HCT116 (cell line): ENCODE measurements around the gene OR2A42. TPM values are rescaled to one million over a fixed set of nuclear protein-coding genes. Genes with fewer than 3 reads are reported as not detected.
"Not testable (repeated sequence)": the region's sequence is repeated elsewhere in the genome, so short reads cannot be mapped to it uniquely, and the experiment has no call there.

Experiments used
- ATAC-seq: fragments of 200-7000 bp; cut with Tn5 transposase; 2 replicates; pipeline ENCODE4 v1.9.1; 2020; ENCODE audit warnings: mild to moderate bottlenecking, moderate library complexity
- BruUV-seq: library from RNA; stranded (reverse); fragments of 400-500 nt; replicated peaks from 2 replicates; lab custom pipeline; 2021; lab: Mats Ljungman, UMichigan
- CTCF ChIA-PET: fragments of 300-600 bp; sonication (Branson Sonifier 250); formaldehyde crosslinking; loops from one replicate; lab custom pipeline; 2021; ENCODE audit warnings: antibody characterized with exemption; lab: Charles Lee
- POLR2A ChIA-PET: fragments of 300-600, 350-600 bp; sonication (Branson Sonifier 250); formaldehyde crosslinking; loops from one replicate; lab custom pipeline; 2021; ENCODE audit warnings: antibody characterized with exemption; lab: Charles Lee
- RAD21 ChIA-PET, 2 experiments: fragments of 300-600 bp; sonication (Branson Sonifier 250); formaldehyde crosslinking; loops; one replicate each; lab custom pipeline; 2023; ENCODE audit warnings: low total read pairs in 2 of 2; ENCODE audit not compliant: uncharacterized antibody in 2 of 2, unreplicated experiment in 2 of 2, low non-redundant PET in 1 of 2; lab: Charles Lee
- DNase-seq: peaks from one replicate; pipeline ENCODE4 v3.0.0-alpha.2; 2010; ENCODE audit warnings: low read depth, low spot score
- H2AFZ ChIP-seq: fragments of 200-600 bp; shearing (Covaris generic), sonication (generic); 2 replicates; pipeline ENCODE4 v1.6.1; 2017; ENCODE audit warnings: low read depth, mixed run types, mixed read lengths, antibody characterized with exemption, low read length; ENCODE audit not compliant: poor library complexity, severe bottlenecking
- H3K27ac ChIP-seq: 2 replicates; pipeline ENCODE4 v1.5.1; 2012; ENCODE audit warnings: low read depth, low read length
- H3K27me3 ChIP-seq: fragments of 200-600 bp; sonication (generic); 2 replicates; pipeline ENCODE4 v1.6.1; 2016; ENCODE audit warnings: mixed run types, low read length, mixed read lengths; ENCODE audit not compliant: insufficient read depth
- H3K36me3 ChIP-seq, 2 experiments: fragments of 200-500 bp in 1 of 2; fragments of 200-600 bp in 1 of 2; sonication (Bioruptor generic) in 1 of 2; sonication (generic) in 1 of 2; 2 replicates each; pipeline versions ENCODE4 v1.5.1 to v1.6.1; 2014 to 2016; ENCODE audit warnings: low read length in 2 of 2, inconsistent platforms in 1 of 2, mixed read lengths in 1 of 2, mixed run types in 1 of 2; ENCODE audit not compliant: insufficient read depth in 2 of 2, control insufficient read depth in 1 of 2
- H3K4me1 ChIP-seq, 2 experiments: fragments of 200-600 bp in 1 of 2; sonication (generic) in 1 of 2; 2 replicates each; pipeline versions ENCODE4 v1.5.1 to v1.6.1; 2012 to 2017; ENCODE audit warnings: low read length in 2 of 2, inconsistent platforms in 1 of 2, mild to moderate bottlenecking in 1 of 2, mixed read lengths in 1 of 2, mixed run types in 1 of 2, moderate library complexity in 1 of 2; ENCODE audit not compliant: insufficient read depth in 2 of 2, control insufficient read depth in 1 of 2
- H3K4me2 ChIP-seq: fragments of 200-600 bp; sonication (generic); 2 replicates; pipeline ENCODE4 v1.6.1; 2017; ENCODE audit warnings: mixed run types, low read length, mixed read lengths
- H3K4me3 ChIP-seq, 2 experiments: fragments of 200-600 bp in 1 of 2; sonication (generic) in 1 of 2; replicated peaks in 1 of 2; 2 replicates each; pipeline ENCODE4 v1.5.1; 2011 to 2016; ENCODE audit warnings: low read length in 2 of 2, control low read depth in 1 of 2, low read depth in 1 of 2, mild to moderate bottlenecking in 1 of 2, mixed read lengths in 1 of 2, mixed run types in 1 of 2
- H3K79me2 ChIP-seq: fragments of 200-600 bp; sonication (generic); 2 replicates; pipeline ENCODE4 v1.6.1; 2017; ENCODE audit warnings: mild to moderate bottlenecking, mixed run types, low read length, moderate library complexity, mixed read lengths; ENCODE audit not compliant: insufficient read depth
- H3K9ac ChIP-seq: fragments of 200-600 bp; sonication (generic); 2 replicates; pipeline ENCODE4 v1.6.1; 2016; ENCODE audit warnings: low read length, mixed read lengths
- H3K9me2 ChIP-seq: fragments of 200-600 bp; sonication (generic), shearing (Covaris generic); 2 replicates; pipeline ENCODE4 v1.6.1; 2017; ENCODE audit warnings: mixed run types, mild to moderate bottlenecking, moderate library complexity; ENCODE audit not compliant: insufficient read depth
- H3K9me3 ChIP-seq, 2 experiments: fragments of 200-500 bp in 1 of 2; fragments of 200-600 bp in 1 of 2; sonication (Bioruptor generic) in 1 of 2; sonication (generic) in 1 of 2; 2 replicates each; pipeline ENCODE4 v1.6.1; 2014 to 2017; ENCODE audit warnings: low read length in 2 of 2, mixed read lengths in 2 of 2, inconsistent platforms in 1 of 2, low read depth in 1 of 2, mild to moderate bottlenecking in 1 of 2, mixed run types in 1 of 2, moderate library complexity in 1 of 2; ENCODE audit not compliant: control insufficient read depth in 1 of 2, insufficient read depth in 1 of 2
- H4K20me1 ChIP-seq: fragments of 200-600 bp; sonication (generic), shearing (Covaris generic); 2 replicates; pipeline ENCODE4 v1.6.1; 2017; ENCODE audit warnings: mixed run types, mild to moderate bottlenecking, moderate library complexity; ENCODE audit not compliant: insufficient read depth
- intact Hi-C: fragments of 100-400 bp; cut with micrococcal nuclease; formaldehyde crosslinking; loops from 2 replicates; pipeline ENCODE4 v1.10.0; 2022
- total RNA-seq: library from RNA; stranded (reverse); gene quantifications from one replicate; pipeline ENCODE4 v1.2.1, GENCODE V29; 2021; ENCODE audit not compliant: unreplicated experiment

The OR2A42 gene
- total RNA-seq, 1 experiment from 2014 or later = not detected

- H3K4me2 ChIP-seq, H3K27me3 ChIP-seq, H3K9ac ChIP-seq, DNase-seq, H3K9me3 ChIP-seq, H2AFZ ChIP-seq, H3K79me2 ChIP-seq, H4K20me1 ChIP-seq, RAD21 ChIA-PET, H3K4me3 ChIP-seq, BruUV-seq, H3K36me3 ChIP-seq, H3K4me1 ChIP-seq, POLR2A ChIA-PET, intact Hi-C loops, H3K9me2 ChIP-seq, H3K27ac ChIP-seq: not testable (repeated sequence)
- CTCF ChIA-PET = interaction anchor here (0.6 kb wide), 1 partner anchor 113 kb away, joined by 6 read pairs; no protein-coding TSS in a partner anchor
- peak; percentile 43 for ATAC-seq
These were observed 20.8 kb downstream of the OR2A42 start for GRCh38 chr7:144218581-144218980.

- H2AFZ ChIP-seq, H3K27ac ChIP-seq, H3K9ac ChIP-seq, DNase-seq, CTCF ChIA-PET, RAD21 ChIA-PET, H3K4me2 ChIP-seq, H3K9me3 ChIP-seq, H3K4me3 ChIP-seq, H3K36me3 ChIP-seq, H3K4me1 ChIP-seq, H3K27me3 ChIP-seq, H3K9me2 ChIP-seq, intact Hi-C loops, H4K20me1 ChIP-seq, POLR2A ChIA-PET, ATAC-seq, H3K79me2 ChIP-seq, BruUV-seq: not testable (repeated sequence)
These were observed 22.2 kb downstream of the OR2A42 start for GRCh38 chr7:144217200-144217599.

GRCh38 chr7:144205306-144205705 lies 34.1 kb downstream of the OR2A42 start:
- RAD21 ChIA-PET, H3K9me3 ChIP-seq, H3K9me2 ChIP-seq, BruUV-seq, ATAC-seq, H3K36me3 ChIP-seq, H3K27ac ChIP-seq, POLR2A ChIA-PET, H3K4me1 ChIP-seq, H3K4me3 ChIP-seq, H3K79me2 ChIP-seq, intact Hi-C loops, H3K4me2 ChIP-seq, H4K20me1 ChIP-seq, H3K9ac ChIP-seq, H3K27me3 ChIP-seq, CTCF ChIA-PET, H2AFZ ChIP-seq, DNase-seq: not testable (repeated sequence)

- H2AFZ ChIP-seq, intact Hi-C loops, H3K4me2 ChIP-seq, DNase-seq, H3K9me3 ChIP-seq, CTCF ChIA-PET, H4K20me1 ChIP-seq, POLR2A ChIA-PET, H3K27ac ChIP-seq, H3K4me1 ChIP-seq, H3K36me3 ChIP-seq, H3K9me2 ChIP-seq, RAD21 ChIA-PET, ATAC-seq, H3K9ac ChIP-seq, BruUV-seq, H3K4me3 ChIP-seq, H3K79me2 ChIP-seq, H3K27me3 ChIP-seq: not testable (repeated sequence)
These were observed 36.3 kb downstream of the OR2A42 start for GRCh38 chr7:144203086-144203485.
